Activated T-helper 17 cell treated with anti-CD3 and anti-CD28 coated beads, Interleukin-2, amount 50 U/mL, for 72 hours (primary cell): ENCODE results near the gene ESRRA. TPM values are rescaled to one million over a fixed set of nuclear protein-coding genes. Genes with fewer than 3 reads are reported as not detected.
A peak's percentile ranks its signal among the peaks of the same experiment; 100 is the strongest.
"Not testable (repeated sequence)": the region's sequence is repeated elsewhere in the genome, so short reads cannot be mapped to it uniquely, and the experiment has no call there.

Experiments
- ATAC-seq: fragments of 150-1000 bp; cut with Tn5 transposase; replicated peaks from 2 replicates; pipeline ENCODE4 v1.10.0; 2021; ENCODE audit warnings: mild to moderate bottlenecking, moderate library complexity
- H3K27ac Mint-ChIP-seq: one replicate; pipeline ENCODE4 v1.8.0; 2022; ENCODE audit warnings: mixed read lengths
- H3K27me3 Mint-ChIP-seq: one replicate; pipeline ENCODE4 v1.8.0; 2022; ENCODE audit warnings: mixed read lengths
- H3K36me3 Mint-ChIP-seq: one replicate; pipeline ENCODE4 v1.8.0; 2022; ENCODE audit warnings: low read depth, mild to moderate bottlenecking, mixed read lengths
- H3K4me1 Mint-ChIP-seq: one replicate; pipeline ENCODE4 v1.8.0; 2022; ENCODE audit warnings: mixed read lengths
- H3K4me3 Mint-ChIP-seq: one replicate; pipeline ENCODE4 v1.8.0; 2022; ENCODE audit warnings: mild to moderate bottlenecking, mixed read lengths
- H3K9me3 Mint-ChIP-seq: one replicate; pipeline ENCODE4 v1.8.0; 2022; ENCODE audit warnings: mixed read lengths
- total RNA-seq, 2 donors: library from RNA; stranded (reverse); gene quantifications; one replicate each; pipeline ENCODE4 v1.2.3, GENCODE V29; 2022

ESRRA gene
- total RNA-seq, 2 donors from 2014 or later, result 31.2 to 55.7 TPM

DNA sequence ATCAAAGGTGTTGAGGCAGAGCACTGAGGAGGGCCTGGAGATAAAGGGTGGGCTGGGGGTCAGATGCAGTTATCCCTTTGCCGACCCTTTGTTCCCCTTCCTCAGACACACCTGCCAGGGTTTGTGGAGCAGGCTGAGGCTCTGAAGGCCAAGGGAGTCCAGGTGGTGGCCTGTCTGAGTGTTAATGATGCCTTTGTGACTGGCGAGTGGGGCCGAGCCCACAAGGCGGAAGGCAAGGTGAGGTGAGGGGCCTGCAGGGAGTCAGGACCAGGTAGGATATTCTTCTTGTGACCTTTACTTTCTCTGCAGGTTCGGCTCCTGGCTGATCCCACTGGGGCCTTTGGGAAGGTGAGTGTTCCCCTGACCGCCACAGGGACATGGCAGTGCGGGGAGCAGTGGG lies 15.2 kb downstream of the ESRRA start:
- Mint-ChIP-seq H3K4me1 (peaks cover 23% of the 10 kb centered on the region), H3K36me3 (peaks cover 59% of the 10 kb centered on the region), H3K4me3 (no peak overlapping the region), H3K9me3 (no peaks in the 10 kb centered on the region), H3K27me3 (no peaks in the 10 kb centered on the region), H3K27ac (peak overlapping the region; percentile 97)
- no peak for ATAC-seq

GRCh38 chr11:64321026-64321425 lies 15.7 kb downstream of the ESRRA start:
- Mint-ChIP-seq H3K9me3 (no peaks in the 10 kb centered on the region), H3K27ac (peak overlapping the region; percentile 97), H3K36me3 (peaks cover 59% of the 10 kb centered on the region), H3K4me1 (peaks cover 23% of the 10 kb centered on the region), H3K27me3 (no peaks in the 10 kb centered on the region), H3K4me3 (no peak overlapping the region)
- ATAC-seq, result no peak

GRCh38 chr11:64321533-64321932 lies 16.2 kb downstream of the ESRRA start:
- Mint-ChIP-seq H3K4me3 (no peak overlapping the region), H3K9me3 (no peaks in the 10 kb centered on the region), H3K36me3 (peaks cover 54% of the 10 kb centered on the region), H3K4me1 (peaks cover 21% of the 10 kb centered on the region), H3K27me3 (no peaks in the 10 kb centered on the region), H3K27ac (peak overlapping the region; percentile 97)
- ATAC-seq, result no peak

DNA sequence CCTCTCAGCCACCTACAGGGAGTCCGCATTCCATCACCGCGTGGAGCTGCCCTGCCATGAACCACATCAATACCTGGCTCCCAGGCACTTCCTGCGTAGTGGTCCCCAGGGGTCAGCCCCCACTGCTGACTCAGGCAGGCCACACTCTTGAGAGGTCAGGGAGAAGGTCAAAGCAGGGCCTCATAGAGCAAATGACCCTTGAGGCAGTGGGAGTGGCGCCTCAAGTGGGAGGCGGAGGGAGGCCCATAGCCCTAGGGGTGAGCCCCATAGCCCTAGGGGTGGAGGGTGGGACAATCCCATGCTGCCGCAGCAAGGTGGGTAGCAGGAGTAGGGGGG lies 17.6 kb downstream of the ESRRA start:
- Mint-ChIP-seq H3K4me1 (peaks cover 19% of the 10 kb centered on the region), H3K27me3 (no peaks in the 10 kb centered on the region), H3K9me3 (no peaks in the 10 kb centered on the region), H3K27ac (no peak overlapping the region), H3K4me3 (no peak overlapping the region), H3K36me3 (peaks cover 40% of the 10 kb centered on the region)
- ATAC-seq, result no peak

- Mint-ChIP-seq H3K4me1 (peaks cover 20% of the 10 kb centered on the region), H3K27ac (no peak overlapping the region), H3K36me3 (peaks cover 35% of the 10 kb centered on the region), H3K4me3 (no peak overlapping the region), H3K27me3 (no peaks in the 10 kb centered on the region), H3K9me3 (no peaks in the 10 kb centered on the region)
- ATAC-seq, result no peak
Observed at GRCh38 chr11:64323373-64323772, 18.0 kb downstream of the ESRRA start.

DNA sequence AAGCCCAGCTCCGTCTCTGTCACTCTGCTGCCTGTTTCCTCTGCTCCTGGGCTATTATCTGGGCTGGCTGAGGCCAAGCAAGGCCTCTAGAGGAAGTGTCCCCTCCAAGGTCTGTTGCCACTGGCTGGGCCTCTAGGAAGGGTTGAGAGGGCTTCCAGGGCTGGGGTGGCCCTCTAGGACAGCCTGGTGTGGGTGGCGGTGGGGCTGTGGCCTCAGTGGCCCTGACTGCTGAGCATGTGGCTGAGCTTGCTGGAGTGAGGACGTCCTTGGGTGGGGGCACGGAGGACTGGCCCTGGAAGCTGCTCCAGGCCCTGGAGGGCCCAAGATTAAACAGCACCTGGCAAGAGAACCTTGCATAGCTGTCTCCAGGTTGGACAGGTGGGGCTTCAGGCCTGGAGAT lies 18.7 kb downstream of the ESRRA start:
- ATAC-seq, H3K9me3 Mint-ChIP-seq: not testable (repeated sequence)

DNA sequence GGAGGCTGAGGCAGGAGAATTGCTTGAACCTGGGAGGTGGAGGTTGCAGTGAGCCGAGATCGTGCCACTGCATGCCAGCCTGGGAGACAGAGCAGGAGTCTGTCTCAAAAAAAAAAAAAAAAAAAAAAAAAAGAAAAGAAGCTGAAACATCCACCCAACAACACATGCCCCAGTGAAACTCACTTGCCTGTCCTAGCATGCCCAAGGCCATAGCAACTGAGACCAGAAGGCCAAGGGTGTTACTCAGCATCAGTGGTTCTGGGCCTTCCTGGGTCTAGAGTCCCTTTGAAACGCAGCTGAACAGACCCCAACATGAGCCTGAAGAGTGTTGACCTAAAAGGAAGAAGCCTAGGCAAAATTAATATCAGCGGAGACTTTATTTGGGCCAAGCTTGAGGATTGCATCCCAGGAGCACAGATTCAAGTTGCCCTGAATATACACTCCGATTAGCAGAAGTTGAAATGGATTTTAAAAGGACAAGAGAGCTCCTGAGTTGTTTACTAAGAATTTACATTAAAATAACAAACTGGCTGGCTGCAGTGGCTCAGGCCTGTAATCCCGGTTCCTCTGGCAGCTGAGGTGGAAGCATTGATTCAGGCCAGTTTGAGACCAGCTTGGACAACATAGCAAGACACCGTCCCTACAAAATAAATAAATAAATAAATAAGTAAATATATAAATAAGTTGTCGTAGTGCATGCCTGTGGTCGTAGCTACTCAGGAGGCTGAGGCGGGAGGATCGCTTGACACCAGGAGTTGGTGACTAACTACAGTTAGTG lies 19.6 kb downstream of the ESRRA start:
- H3K36me3 Mint-ChIP-seq, result peaks cover 23% of the 10 kb centered on the region
- peaks cover 12% of the 10 kb centered on the region for H3K4me1 Mint-ChIP-seq
- H3K27ac Mint-ChIP-seq, result no peak overlapping the region
- H3K9me3 Mint-ChIP-seq, result no peaks in the 10 kb centered on the region
- no peaks in the 10 kb centered on the region for H3K27me3 Mint-ChIP-seq
- ATAC-seq, result no peak
- no peak overlapping the region for H3K4me3 Mint-ChIP-seq

More for the DNA sequence above, 18.7 kb downstream of the ESRRA start:
- not testable (repeated sequence) for H3K4me3 Mint-ChIP-seq, H3K27ac Mint-ChIP-seq, H3K27me3 Mint-ChIP-seq
- Mint-ChIP-seq H3K36me3 (peaks cover 31% of the 10 kb centered on the region), H3K4me1 (peaks cover 18% of the 10 kb centered on the region)

- Mint-ChIP-seq H3K27me3 (no peaks in the 10 kb centered on the region), H3K9me3 (no peaks in the 10 kb centered on the region), H3K4me3 (no peak overlapping the region), H3K36me3 (no peaks in the 10 kb centered on the region), H3K27ac (no peak overlapping the region), H3K4me1 (peaks cover 10% of the 10 kb centered on the region)
- no peak for ATAC-seq
Observed at GRCh38 chr11:64327375-64327774, 22.1 kb downstream of the ESRRA start.

- Mint-ChIP-seq H3K36me3 (no peaks in the 10 kb centered on the region), H3K4me3 (no peak overlapping the region), H3K27ac (no peak overlapping the region), H3K9me3 (no peaks in the 10 kb centered on the region), H3K27me3 (no peaks in the 10 kb centered on the region), H3K4me1 (peaks cover 10% of the 10 kb centered on the region)
- no peak for ATAC-seq
Observed at GRCh38 chr11:64327993-64328392, 22.7 kb downstream of the ESRRA start.

DNA sequence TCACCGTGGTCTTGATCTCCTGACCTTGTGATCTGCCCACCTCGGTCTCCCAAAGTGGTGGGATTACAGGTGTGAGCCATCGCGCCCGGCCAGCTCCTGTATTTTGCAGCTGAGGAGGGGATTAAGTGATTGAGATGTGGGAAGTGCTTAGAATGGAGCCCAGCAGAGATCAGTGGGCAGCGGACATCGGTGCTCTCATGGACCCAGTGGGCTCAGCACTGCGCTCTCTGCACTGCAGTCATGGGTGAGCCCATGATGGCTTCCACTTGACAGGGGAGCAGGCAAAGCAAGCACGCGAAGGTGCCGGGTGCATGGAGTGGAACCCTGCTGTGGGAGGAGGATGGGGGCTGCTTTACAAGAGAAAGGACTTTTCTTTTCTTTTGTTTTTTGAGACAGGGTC lies 25.6 kb downstream of the ESRRA start:
- Mint-ChIP-seq H3K4me1 (peaks cover 15% of the 10 kb centered on the region), H3K4me3 (peak overlapping the region; percentile 44), H3K27ac (no peak overlapping the region), H3K27me3 (no peaks in the 10 kb centered on the region), H3K9me3 (no peaks in the 10 kb centered on the region), H3K36me3 (peaks cover 13% of the 10 kb centered on the region)
- ATAC-seq, result no peak

- peak overlapping the region; percentile 44 for H3K4me3 Mint-ChIP-seq
- H3K36me3 Mint-ChIP-seq, result peaks cover 13% of the 10 kb centered on the region
- peak overlapping the region; percentile 37 for H3K27ac Mint-ChIP-seq
- H3K4me1 Mint-ChIP-seq, result peaks cover 15% of the 10 kb centered on the region
- no peaks in the 10 kb centered on the region for H3K27me3 Mint-ChIP-seq
- H3K9me3 Mint-ChIP-seq, result no peaks in the 10 kb centered on the region
- peak; percentile 88 for ATAC-seq
Observed at GRCh38 chr11:64331569-64332371, 26.4 kb downstream of the ESRRA start.

DNA sequence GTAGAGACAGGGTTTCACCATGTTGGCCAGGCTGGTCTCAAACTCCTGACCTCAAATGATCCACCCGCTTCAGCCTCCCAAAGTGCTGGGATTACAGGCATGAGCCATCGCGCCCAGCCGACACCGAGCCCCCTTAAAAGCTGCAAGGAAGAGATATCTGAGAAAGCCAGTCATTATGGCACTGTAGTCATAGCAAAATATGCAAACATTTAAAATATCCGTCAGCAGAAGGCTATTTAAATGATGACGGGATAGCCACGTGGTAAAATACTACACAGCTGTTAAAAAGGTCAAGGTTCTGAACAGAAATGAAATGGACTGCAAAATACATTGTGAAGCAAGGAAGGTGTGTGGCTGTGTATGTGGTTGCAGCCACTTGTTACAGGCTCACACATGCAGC lies 28.2 kb downstream of the ESRRA start:
- peaks cover 11% of the 10 kb centered on the region for H3K4me1 Mint-ChIP-seq
- ATAC-seq, result no peak
- no peak overlapping the region for H3K4me3 Mint-ChIP-seq
- H3K27me3 Mint-ChIP-seq, result no peaks in the 10 kb centered on the region
- no peak overlapping the region for H3K27ac Mint-ChIP-seq
- no peaks in the 10 kb centered on the region for H3K9me3 Mint-ChIP-seq
- H3K36me3 Mint-ChIP-seq, result peaks cover 25% of the 10 kb centered on the region

GRCh38 chr11:64334764-64335735 lies 29.7 kb downstream of the ESRRA start:
- Mint-ChIP-seq H3K9me3 (no peaks in the 10 kb centered on the region), H3K4me3 (peak overlapping the region; percentile 41), H3K4me1 (peaks cover 19% of the 10 kb centered on the region), H3K27ac (peak overlapping the region; percentile 86), H3K36me3 (peaks cover 34% of the 10 kb centered on the region), H3K27me3 (no peaks in the 10 kb centered on the region)
- peak; percentile 75 for ATAC-seq

- no peaks in the 10 kb centered on the region for H3K9me3 Mint-ChIP-seq
- H3K36me3 Mint-ChIP-seq, result peaks cover 52% of the 10 kb centered on the region
- no peak for ATAC-seq
- peak overlapping the region; percentile 96 for H3K4me3 Mint-ChIP-seq
- peaks cover 13% of the 10 kb centered on the region for H3K4me1 Mint-ChIP-seq
- H3K27ac Mint-ChIP-seq, result peak overlapping the region; percentile 30
- no peaks in the 10 kb centered on the region for H3K27me3 Mint-ChIP-seq
Observed at GRCh38 chr11:64337538-64338249, 32.4 kb downstream of the ESRRA start.
